ENCODE data around the gene PHF21B.
"Not testable (repeated sequence)": the region's sequence is repeated elsewhere in the genome, so short reads cannot be mapped to it uniquely, and the experiment has no call there.

PHF21B gene

DNA sequence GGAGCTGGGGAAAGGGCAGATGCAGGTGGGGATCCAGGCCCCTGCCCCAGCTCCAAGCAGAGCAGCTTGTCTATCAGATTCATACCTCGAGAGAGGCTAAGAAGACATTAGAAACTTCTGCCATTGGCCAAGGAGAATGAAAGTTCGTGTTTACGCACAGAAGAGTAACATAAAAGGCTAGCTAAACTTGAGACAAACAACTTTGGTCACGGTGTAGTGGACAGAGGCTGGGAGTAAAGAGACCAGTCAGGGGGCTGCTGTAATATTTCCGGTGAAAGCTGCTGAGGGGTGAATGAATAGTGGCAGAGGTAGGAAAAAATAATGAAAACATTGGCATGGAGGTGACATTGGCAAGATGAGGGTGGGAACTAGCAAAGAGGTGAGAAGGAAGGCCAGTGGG, 22.9 kb downstream of the PHF21B start:
- DNase-seq = no peak

DNA sequence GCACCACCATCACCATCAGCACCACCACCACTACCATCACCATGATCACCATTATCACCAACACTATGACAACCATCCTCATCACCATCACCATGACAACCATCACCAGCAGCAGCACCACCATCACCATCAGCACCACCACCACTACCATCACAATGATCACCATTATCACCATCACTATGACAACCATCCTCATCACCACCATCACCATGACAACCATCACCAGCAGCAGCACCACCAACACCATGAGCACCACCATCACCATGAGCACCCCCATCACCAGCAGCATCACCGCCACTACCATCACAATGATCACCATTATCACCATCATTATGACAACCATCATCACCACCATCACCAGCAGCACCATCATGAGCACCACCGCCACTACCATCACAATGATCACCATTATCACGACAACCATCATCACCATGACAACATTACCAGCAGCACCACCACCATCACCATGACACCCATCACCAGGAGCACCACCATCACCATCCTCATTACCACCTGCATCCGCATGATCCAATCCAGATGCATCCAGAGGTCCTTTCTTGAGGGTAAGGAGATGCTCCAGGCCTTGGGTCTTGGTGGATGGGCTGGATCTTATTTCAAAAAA, 23.8 kb downstream of the PHF21B start:
- DNase-seq = no peak

DNA sequence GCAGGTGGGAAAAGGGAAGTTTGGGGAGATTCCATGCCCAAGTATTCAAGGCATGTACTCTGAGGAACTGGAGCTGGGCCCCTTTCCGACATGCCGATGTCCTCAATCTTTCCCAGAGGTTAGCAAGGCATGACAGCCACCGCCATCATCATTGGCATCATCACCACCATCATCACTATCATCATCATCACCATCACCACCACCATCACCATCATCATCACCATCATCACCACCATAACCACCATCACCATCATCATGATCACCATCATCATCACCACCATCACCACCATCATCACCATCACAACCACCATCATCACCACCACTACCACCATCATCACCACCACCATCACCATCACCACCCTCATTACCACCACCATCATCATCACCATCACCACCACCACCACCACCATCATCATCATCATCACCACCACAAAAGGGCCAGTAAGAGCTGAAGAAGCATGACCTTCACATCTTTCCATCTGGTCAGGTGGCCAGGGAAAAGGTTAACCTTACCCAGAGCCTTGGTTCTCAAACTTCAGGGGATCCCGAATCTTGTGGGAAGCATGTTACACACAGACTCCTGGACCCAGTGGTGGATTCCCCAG, 25.8 kb downstream of the PHF21B start:
- DNase-seq = no peak

DNA sequence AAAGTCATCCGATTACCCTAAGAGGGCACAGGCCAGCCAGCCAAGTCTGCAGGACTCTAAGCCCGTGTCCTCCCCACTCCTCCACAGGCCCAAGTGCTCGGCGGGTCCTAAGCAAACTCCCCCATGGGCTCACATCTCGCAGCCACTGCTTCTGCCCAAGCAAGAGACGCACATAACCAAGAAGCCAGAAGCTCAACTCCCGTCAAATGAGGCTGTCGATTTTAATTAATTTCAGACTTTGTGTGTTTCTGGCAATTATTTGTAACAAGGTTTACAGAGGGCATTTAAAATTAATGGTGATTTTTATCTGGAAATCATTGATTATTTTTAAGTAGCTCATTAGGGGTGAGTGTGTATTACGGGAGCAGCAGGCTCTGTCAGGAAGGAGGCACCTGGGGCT, 27.4 kb downstream of the PHF21B start:
- DNase-seq = no peak

DNA sequence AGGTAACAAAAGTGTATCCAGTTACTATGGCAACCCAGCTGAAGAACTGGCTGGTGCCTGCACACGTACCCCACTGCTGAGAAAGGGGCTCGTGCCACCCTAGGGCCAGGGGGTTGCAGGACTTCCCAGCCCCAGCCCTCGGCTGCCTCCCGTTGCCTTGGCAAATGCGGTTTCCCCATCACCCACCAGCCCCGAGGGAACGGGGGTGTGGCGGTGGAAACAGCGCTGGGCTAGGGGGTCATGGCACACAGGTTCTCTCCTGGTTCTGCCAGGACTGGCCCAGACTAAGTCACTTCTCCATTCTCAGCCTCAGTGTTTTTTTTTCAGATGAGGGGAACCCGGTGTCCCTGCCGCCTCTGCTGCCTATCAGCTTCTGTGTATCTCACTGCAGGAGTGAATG, 27.9 kb downstream of the PHF21B start:
- no peak for DNase-seq

DNA sequence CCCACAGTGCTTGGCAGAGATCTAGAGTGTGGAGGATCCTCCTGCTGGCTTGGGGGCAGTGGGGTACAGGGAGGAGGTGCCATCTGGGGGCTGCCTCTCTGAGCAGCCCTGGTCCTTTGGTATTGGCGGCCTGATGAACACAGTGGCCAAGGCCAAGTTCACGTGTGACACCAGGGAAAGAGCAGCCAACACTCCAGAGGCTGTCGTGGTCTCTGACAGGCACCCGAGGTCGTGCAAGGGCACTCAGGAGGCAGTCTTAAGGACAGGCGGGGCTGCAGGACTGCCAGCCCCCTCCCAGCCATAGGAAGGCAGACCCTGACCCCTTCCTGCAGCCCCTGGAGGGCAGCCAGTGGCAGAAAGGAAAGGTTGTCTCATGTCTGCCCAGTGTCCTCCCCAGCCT, 30.7 kb downstream of the PHF21B start:
- DNase-seq = no peak

DNA sequence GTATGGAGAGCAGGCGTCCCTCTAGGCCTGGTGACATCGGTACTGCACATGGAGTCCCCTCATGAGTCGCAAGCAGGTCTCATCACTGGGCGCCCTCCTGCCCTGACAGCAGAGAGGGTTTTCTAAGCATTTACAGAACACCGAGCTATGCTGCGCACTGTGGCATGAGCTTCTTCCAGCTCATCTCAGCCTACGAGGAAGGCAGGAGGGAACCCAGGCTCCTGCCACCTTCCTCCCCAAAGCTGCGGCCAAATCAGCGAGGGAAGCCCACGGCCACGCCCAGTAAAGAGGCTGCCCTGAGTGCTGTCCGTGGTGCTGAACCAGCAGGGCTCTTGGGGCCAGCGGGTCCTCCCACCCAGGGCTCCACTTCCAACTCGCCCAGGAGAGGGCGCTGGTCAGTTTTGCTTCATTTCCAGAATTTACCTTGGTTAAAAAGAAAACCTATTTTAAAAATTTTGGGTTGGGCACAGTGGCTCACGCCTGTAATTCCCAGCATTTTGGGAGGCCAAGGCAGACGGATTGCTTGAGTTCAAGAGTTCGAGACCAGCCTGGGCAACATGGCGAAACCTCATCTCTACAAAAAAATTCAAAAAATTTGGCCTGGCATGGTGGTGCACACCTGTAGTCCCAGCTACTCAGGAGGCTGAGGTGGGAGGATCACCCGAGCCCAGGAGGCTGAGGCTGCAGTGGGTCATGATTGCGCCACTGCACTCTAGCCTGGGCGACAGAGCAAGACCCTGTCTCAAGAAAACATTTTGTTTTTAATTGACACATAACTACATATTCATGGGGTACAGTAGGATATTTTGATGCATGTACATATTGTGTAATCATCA, 34.2 kb downstream of the PHF21B start:
- DNase-seq = peak; percentile 71 to 86

DNA sequence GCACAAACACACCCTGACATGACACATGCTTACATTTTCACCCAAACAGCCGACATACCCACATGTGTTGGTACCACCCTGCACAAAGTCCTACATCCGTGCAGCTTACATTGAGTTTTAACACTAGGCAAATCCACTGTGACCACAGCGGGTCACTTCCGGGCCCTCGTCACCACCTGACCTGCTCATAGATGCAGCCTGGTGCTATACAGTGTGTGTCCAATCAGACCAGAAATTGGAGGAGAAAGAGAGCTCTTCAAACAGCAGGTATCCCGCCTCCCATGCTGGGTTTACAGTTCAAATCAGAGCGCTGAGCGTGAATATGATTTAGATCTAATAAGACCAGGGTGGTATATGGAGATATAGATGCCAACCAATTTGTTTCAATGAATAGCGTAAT, 35.4 kb downstream of the PHF21B start:
- no peak for DNase-seq

DNA sequence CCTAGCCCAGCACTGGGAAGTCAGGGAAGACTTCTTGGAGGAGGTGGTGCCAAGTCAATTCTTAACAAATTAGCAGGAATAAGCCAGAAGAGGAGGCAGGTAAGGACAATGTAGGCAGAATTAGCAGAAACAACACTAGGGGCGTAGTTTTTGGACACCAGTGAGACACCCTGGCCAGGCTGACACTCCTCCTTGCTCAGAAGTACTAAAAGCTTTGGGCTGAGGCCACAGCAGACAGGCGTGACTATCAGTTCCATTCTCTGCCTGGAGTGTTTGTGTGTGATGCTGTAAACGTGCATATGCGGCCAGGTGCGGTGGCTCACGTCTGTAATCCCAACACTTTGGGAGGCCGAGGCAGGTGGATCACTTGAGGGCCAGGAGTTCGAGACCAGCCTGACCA, 36.0 kb downstream of the PHF21B start:
- no peak for DNase-seq

DNA sequence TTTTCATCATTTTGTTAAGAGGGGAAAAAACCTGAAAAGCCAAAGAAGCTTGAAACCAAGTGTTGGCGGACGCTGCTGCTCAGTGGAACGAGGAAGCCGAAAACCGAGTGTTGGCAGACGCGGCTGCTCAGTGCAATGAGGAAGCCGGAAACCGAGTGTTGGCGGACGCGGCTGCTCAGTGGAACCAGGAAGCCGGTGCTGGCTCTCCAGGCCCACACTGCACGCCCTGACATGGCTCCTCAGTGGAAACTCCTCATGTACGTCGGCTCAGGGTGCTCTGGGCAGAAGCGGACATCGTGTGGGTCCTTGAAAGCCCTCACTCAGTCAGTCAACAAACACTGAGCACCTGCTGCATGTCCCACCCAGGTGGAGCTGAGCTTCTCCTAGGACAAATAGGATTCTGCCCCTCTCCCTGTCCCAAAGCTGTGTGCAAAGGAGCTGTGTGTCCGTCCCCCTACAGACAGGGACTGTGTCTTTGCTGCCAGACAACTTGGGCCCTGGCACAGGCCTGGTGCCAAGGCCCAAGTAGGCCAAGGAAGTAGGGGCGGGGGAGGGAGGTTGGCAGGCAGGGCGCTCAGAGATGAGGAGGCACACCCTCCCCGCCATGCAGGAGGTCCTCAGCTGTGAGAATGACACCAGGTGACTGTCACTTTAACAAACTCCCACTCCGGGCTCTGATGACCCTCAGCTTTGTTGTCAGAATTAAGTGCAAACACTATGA, 37.3 kb downstream of the PHF21B start:
- DNase-seq = no peak

DNA sequence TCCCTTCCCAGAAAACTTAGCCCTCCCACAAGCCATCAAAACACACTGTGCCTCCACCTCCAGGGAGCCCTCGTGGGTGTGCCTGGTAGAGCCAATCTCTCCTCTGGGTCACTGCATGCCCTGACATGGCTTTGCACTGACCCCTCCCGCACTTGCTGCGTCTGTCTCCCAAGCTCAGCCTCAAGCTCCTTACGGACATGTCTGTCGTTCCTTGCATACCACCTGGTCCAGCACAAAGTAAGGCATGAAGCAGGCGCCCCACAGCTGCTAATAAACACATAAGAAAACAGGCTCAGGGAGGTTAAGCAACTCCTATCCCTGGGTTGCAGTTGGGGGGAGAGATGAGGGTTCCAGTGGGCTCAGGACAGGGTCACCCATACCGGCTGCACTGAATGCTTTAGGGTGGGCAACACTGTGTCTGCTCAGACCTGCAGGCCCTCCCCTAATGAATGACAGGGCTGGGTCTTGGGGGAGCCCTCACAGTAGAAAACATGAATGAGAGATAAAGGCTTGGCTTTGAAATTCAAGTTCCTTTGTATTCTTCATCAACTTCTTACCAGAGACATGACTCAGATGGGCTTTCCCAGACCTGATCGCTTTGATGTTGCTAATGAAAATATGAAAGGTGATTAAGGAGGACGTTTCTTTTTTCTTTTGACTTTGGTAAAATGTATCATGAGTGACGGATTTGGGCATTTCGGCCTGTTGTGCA, 38.0 kb downstream of the PHF21B start:
- DNase-seq = no peak

DNA sequence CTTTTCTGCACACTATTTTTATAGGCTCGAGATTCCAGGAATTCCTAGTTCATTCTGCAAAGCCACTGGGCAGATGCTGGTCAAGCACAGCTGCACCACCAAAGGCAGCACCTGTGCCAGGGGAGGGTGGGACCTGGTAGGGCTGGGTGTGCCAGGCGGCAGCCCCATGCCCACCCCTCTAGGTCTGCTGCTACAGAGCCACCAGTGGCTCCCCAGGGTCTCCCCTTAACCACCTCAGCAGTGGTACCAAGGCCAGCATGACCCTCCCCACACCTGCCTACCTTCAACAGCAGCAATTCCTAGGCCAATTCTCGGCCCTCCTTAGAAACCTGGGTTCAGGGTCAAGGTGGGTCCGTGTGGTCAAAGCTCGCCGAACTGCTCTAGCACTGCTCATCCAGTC, 39.5 kb downstream of the PHF21B start:
- DNase-seq = no peak

DNA sequence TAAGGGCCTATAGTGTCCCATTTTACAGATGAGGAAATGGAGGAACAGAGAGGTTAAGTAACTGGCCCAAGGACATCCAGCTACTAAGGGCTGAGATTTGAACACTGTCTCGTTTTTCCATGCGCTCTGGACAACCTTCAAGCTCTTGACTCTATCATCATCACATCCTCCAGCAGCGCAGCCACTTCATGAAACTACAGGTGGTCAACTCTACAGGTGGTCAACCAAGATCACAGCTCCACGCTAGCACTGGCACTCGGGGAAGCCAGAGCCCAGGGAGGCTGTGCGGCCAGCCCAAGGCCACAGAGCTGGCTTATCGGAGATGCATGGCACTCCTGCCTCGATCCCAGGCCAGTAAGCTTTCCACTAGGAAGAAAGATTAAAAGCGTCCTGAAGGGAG, 40.0 kb downstream of the PHF21B start:
- no peak for DNase-seq

DNA sequence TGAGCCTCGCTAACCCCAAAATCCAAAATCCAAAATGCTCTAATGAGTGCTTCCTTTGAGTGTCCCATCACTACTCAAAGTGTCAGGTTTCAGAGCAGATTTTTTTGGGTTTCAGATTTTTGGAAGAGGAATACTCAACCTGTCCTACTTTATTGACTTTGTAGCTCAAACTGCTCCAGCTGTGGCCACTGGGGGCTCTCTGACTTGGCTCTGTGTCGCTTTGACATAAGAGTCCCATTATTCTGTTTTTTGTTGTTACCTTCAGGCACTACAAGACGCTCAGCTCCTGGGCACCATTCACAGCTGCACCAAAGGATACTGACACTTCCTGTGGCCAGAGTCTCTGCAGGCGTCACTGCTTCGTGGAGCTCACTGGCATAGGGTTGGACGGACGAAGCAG, 41.1 kb downstream of the PHF21B start:
- no peak for DNase-seq

DNA sequence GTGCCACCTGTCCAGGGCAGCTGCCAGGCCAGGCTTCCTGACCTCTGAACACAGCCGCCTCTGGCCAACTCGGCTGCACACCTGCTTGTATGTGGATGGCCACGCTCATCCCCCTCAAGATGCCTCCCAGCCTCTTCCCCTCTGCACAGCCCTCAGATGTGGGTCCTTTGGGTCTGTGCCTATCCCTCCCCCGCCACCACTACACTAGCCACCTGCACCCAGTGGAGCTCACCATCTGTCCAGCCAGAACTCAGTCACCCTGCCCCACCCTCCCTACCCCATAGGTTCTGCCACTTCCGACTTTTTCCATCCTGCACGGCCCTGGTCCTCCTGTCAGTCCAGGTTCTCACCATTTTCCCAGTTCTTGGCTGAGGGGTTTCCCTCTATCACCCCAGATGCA, 44.6 kb downstream of the PHF21B start:
- no peak for DNase-seq

DNA sequence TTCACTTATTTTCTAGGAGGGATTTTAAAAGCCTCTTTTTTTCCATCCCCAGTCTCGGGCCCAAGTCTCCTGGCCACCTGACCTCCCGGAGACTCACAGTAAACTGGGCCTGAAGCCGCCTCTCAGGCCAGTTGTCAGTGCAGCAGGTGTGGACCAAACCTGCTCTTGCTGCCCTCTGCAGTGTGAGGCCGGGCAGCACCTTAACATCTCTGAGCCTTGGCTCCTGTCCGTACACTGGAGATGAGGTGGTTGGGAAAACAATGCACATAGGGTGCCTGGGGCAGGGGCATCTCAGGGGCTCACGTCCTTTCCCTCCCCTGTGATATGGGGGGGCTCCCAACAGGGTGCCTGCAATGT, 45.1 kb downstream of the PHF21B start:
- no peak for DNase-seq

DNA sequence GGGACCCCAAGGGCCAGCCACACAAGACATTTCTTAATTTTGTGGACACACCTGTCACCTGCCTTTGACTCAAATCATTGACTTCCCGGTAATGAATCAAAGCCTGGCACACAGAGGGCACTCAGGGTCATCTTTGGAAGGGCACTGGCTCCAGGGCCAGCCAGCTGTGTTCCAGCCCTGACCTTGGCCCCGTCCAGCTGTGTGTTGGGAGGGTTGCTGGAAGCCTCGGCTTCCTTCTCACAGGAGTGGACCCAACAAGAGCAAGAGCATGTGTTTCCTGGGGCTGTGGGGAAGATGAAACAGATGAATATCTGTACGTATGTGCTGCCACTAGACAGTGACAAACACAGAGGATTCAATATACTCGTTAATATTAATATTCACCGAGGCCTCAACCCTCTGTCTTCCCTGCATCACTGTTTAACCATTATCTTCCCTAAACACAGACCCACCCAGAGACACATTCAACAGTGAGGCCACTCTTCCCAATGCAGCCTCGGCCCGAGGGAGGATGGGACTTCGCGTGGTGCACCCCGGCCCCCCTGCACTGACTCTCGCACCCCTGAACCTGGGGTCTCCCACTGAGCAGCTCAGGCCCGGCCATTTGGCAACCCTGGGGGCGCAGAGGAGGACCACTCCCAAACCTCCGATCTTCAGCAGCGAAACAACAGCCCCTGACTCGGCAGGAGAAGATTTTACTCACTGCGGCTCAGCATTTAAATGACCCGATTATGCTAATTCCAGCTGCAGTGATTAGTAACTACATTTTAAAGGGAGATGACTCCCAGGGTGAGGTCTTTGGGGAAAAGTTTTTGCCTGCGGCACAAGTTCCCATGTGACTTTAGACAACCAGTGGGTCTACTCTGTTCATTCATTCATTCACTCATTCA, 45.7 kb downstream of the PHF21B start:
- no peak for DNase-seq

DNA sequence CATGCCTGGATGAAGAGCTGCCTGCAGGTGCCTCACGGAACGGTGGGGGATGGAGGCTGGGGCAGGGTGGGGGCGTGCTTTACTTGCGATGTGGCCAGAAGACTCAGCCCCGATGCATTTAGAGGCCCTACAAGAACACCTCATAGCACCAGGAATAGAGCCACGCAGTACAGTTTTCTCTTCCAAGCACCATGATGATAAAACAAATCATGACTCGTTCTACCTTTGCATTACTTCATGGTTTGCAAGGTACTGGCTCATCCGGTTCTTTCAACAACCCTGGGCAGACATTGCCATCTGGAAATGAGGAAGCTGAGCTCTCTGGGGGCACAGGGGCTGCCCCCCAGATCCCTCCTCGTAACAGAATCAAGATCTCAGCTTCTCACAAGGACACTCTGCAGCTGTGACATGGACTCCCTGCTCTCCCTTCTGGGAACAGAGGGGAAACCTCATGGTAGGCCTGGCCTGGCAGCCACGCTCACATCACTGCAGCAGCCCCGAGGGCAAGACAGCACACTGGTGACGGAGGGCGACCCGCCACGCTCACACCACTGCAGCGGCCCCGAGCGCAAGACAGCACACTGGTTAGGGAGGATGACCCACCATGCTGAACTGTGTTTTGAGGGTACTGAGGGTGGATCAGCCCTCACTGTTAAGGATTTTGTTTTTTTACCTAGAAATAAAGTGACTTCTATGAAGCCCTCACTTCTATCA, 46.9 kb downstream of the PHF21B start:
- no peak for DNase-seq

DNA sequence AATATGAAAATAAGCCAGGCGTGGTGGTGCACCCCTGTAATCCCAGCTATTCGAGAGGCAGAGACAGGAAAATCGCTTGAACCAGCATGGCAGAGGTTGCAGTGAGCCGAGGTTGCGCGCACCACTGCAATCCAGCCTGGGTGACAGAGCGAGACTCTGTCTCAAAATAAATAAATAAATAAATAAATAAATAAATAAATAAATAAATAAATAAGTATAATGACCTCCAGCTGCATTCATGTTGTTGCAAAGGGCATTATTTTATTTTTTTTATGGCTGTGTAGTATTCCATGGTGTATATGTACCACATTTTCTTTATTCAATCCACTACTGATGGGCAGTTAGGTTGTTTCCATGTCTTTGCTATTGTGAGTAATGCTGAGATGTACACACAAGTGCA, 48.1 kb downstream of the PHF21B start:
- not testable (repeated sequence) for DNase-seq

DNA sequence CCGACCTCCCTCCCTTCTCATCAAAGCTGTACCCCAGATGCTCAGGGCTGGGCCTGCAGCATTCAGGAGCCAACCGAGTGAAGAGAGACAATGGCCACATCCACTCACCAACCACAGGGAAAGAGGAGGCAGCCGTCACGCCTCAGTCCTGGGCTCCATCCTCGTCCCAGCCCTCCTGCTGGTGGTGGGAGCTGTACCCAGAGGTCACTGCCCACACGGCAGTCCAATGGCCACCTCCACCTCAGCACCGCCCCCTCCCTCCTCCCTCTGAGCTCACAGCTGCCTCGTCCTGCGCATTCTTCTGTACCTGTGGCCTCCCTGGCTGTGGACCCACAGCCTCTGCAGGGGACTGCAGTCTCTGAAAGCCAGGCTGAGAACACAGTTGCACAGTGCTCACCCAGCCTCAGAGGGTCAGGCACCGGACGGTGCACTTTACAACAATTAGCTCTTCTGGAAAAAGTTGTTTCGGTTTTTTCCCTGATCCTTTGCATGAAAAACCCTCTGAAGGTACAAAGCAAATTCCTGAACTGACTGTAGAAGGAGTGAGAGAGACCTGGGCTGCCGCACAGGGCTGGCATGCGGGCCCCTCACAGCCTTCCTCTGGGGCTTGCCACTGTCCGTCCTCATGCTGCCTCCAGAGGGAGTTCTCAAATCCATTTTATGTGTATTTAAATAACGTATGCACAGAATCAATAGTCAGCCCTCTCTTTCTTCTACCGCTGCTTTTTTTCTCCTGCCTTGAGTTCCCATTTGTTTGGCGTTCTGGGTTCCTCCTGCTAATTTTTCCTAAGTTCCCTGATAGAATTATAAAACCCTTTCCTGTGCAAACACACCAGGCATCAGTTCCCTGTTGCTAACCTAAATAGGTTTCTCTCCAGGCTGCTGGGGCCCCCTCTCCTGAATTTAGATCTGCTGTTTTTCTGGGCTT, 52.7 kb downstream of the PHF21B start:
- no peak for DNase-seq

Data from AML-193 (cell line).